8988T (cell line): ENCODE data around the gene RASA3.
"Not testable (repeated sequence)": the region's sequence is repeated elsewhere in the genome, so short reads cannot be mapped to it uniquely, and the experiment has no call there.

Experiments used
- DNase-seq: peaks from one replicate; pipeline ENCODE4 v3.0.0; 2011

Gene RASA3

GRCh38 chr13:114125589-114125988, 6.8 kb downstream of the RASA3 start:
- no peak for DNase-seq

DNA sequence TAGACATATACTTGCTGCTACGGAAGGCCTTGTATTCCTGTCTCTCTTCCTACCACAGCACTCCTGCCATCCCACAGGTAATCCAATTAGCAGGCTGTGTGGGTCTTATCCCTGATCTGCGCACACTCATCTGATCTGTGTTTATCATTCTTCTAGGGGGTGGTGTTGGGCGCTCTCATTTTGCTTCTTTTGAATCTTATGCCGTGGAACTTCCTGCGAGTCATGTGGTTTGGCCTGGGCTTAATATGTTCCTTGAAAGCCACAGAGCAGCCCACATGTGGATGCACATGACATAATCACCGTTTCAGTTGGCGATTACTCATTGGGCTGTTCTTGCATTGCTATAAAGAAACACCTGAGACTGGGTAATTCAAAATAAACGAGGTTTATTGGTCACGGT, 7.5 kb downstream of the RASA3 start:
- no peak for DNase-seq

- no peak for DNase-seq
These were observed 8.0 kb downstream of the RASA3 start for GRCh38 chr13:114124431-114124830.

DNA sequence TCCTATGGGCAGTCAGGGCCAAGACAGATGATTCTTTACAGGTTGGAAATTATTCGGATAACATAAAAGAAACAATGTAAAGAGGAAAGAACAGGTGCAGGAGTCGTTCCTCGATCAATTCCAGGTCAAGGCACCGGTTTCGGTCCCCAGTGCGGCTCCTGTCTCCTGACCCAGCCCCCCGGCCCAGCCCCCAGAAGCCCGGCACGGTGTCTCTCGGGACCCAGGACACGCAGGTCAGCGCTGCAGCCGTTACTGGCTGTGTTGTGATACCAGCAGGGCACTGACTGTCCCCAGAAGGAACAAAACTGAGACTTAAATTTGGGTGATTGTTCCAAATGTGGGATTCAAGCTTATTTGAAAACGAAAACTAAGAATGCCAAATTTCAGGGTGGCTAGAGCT, 8.5 kb downstream of the RASA3 start:
- no peak for DNase-seq

DNA sequence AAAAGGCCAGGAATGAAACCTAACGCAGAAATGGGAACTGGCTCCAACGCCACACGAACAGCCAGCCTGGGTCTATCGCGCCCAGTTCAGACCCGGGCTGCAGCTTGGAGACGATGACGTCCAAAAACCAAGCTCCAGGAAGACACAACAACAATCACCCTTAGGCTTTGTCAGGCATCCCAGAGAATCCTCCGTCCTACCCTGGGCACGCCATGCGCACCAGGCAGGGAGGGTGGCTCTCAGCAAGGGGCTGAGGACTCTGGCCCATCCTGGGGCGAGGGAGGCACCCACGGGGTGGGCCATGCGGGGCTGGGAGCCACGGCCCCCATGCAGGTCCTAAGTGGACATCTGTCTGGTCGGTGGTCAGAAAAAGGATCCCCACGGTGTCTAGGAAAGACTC, 9.0 kb downstream of the RASA3 start:
- DNase-seq = no peak

DNA sequence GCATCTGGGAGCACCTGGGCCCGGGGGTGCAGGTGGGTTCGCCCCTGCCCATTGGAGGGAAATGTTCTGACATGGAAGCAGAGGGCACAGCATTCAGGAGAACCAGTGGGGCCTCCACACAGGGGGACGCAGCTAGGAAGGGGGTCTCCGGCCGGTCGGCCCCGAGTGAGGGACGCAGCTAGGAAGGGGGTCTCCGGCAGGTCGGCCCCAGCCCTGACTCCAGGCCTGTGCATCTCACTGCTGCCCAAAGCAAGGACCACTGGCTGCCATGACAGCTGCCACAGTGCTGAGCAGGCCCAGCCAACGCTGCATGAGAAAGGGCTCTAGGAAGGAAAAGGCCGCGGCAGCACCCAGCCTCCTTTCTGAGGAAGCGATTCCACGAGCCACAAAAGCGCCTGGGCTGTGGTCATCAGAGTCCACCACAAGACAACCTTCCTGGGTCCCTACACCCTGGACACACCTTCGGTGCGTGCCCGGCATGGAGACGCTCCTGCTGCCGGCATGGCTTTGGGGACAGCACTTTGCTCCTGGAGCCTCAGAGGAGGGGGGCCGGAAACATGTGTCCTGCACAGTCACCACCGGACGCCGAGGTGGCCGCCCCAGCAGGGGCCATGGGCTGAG, 9.7 kb downstream of the RASA3 start:
- DNase-seq = no peak

GRCh38 chr13:114122127-114122511, 10.3 kb downstream of the RASA3 start:
- DNase-seq = no peak

GRCh38 chr13:114121496-114122126, 10.8 kb downstream of the RASA3 start:
- no peak for DNase-seq

DNA sequence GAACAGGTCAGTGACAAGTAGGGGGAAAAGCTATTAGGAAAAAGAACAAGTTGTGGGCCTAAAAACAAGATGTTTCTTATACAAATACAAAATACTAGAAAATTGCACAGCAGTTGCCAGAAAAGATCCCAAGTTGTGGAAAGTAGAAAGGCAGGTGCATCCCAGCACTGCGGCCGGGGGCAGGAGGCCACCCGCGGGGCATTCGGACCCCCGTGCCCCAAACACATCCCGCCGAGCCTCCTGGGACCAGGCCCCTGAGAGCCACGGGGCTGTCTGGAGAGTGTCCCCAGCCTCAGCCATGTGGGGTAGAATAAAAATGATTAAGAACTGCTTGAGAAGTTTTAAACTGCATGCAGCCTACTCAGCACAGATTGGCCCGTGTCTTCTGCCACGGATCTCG, 11.4 kb downstream of the RASA3 start:
- no peak for DNase-seq

GRCh38 chr13:114120591-114121011, 11.8 kb downstream of the RASA3 start:
- DNase-seq = no peak

GRCh38 chr13:114119196-114119595, 13.2 kb downstream of the RASA3 start:
- DNase-seq = peak; percentile 79

GRCh38 chr13:114118511-114119123, 13.8 kb downstream of the RASA3 start:
- no peak for DNase-seq

DNA sequence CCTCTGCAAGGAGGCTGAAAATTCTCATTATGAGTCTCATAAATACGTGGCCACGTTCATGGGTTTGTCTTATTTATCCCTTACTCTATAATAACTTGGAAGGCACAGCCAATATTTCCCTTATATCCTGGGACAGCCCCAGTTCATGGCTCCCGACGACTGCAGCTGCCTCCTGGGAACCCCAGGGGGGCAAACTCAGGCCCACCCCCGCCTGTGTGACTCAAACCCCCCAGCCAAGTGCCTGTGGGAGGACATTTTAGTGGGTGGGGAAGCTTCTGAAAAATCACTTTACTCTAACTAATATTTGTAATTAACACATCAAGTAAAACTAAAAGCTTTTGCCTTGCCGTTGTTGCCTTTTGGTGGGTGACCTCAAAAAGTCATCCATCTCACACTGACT, 14.3 kb downstream of the RASA3 start:
- DNase-seq = no peak

- not testable (repeated sequence) for DNase-seq
These were observed 15.0 kb downstream of the RASA3 start for GRCh38 chr13:114117341-114117874.

GRCh38 chr13:114116734-114117133, 15.7 kb downstream of the RASA3 start:
- no peak for DNase-seq

DNA sequence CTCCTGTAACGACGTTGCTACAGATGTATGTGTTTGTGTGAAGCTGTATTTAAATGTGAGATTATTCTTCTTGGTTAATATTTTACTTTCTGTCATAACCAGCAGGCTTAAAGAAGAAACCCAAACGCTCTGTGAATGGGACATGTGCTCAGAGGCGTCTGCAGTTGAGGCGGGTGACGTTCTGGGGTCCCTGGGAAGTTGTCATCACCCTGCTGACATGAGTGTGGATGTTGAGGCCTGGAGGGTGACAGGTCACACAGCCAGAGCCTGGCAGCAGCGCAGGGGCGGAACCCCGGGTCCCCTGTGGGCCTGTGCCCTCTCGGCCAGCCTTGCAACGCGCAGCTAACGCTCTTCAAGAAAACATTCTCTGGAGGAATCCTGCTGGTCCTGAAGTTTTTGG, 16.6 kb downstream of the RASA3 start:
- DNase-seq = no peak

- DNase-seq = peak; percentile 55
These were observed 17.2 kb downstream of the RASA3 start for GRCh38 chr13:114115191-114115671.

- DNase-seq = not testable (repeated sequence)
These were observed 17.8 kb downstream of the RASA3 start for GRCh38 chr13:114114666-114115065.

- no peak for DNase-seq
These were observed 18.3 kb downstream of the RASA3 start for GRCh38 chr13:114114006-114114640.

DNA sequence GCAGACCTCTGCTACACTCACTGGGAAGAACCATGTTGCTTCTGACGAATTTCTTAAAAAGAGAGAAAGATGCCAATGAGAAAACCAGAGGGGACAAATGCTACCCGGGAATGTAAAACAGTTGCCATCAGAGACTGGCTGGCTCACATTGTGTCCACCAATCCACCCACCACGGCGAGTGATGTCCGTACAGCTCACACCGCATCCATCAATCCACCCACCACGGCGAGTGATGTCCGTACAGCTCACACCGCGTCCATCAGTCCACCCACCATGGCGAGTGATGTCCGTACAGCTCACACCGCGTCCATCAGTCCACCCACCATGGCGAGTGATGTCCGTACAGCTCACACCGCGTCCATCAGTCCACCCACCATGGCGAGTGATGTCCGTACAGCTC, 19.0 kb downstream of the RASA3 start:
- not testable (repeated sequence) for DNase-seq

- DNase-seq = no peak
These were observed 19.5 kb downstream of the RASA3 start for GRCh38 chr13:114112826-114113322.

DNA sequence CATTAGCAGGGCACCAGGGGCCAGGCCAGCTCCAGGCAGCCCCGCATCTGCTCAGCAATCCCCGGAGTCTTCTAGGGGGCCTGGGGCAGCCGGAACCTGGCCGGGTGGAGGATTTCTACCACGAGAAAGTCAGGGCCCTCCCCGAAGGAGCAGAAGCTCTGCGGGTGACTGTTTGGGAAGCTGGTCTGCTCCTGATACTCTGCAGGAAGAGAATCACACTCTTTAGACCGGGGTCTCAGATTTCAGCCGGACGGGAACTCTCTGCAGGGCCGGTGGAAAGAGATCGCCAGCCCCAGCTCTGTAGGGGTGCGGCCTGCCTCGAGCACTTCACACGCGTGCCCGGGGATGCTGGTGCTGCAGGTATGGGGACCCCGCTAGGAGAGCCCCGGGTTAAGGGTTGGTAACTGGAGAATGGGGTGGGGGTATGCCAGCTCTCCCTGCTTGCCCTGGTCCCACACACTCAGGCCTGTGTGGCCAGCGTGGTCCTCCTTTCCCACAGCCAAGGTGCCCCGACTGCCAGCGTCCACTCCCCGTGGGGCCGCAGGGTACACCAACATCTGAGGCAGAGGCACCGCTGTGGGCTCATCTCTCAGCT, 20.1 kb downstream of the RASA3 start:
- no peak for DNase-seq

DNA sequence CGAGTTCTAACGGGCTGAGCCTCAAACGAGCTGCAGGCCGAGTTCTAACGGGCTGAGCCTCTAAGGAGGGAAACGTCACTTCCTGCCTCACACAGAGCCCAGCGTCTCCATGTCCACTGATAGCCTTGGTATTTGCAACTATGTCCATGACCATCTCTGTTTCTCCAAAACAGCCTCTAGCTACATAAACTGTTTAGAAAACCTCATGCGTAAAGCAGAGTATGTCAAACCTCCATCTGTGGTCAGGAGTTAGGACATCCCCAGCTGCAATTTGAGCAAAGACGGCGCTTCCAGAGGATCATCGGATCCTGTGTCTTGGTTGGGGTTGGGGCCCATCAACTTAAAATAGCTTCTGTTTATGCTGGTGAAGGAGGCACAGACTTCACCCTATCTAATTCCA, 20.8 kb downstream of the RASA3 start:
- DNase-seq = no peak
